H1 (cell line): ENCODE measurements around the gene MUC22. TPM values are rescaled to one million over a fixed set of nuclear protein-coding genes. Genes with fewer than 3 reads are reported as not detected.

Experiments used
- CTCF ChIA-PET: fragments of 300-600 bp; sonication (Branson Sonifier 250); formaldehyde crosslinking; loops from one replicate; lab custom pipeline; 2021; ENCODE audit not compliant: partially characterized antibody; lab: Charles Lee
- POLR2A ChIA-PET: fragments of 300-600 bp; sonication (Branson Sonifier 250); formaldehyde crosslinking; loops from one replicate; lab custom pipeline; 2021; ENCODE audit warnings: inconsistent platforms; ENCODE audit not compliant: partially characterized antibody; lab: Charles Lee
- DNase-seq, 2 experiments: peaks; one replicate each; pipeline versions ENCODE4 v3.0.0 to v3.0.0-alpha.2; 2010 to 2022; ENCODE audit warnings: low spot score in 2 of 2, low read depth in 1 of 2, mixed read lengths in 1 of 2
- FAIRE-seq: peaks from 2 replicates; lab custom pipeline; 2011; peaks lifted over from hg19 to GRCh38; lab: Jason Lieb, UNC
- H2AFZ ChIP-seq: 2 replicates; pipeline ENCODE4 v1.8.1; 2012; ENCODE audit warnings: low read length, inconsistent platforms
- H2AK5ac ChIP-seq: 2 replicates; pipeline ENCODE4 v1.6.1; 2013; ENCODE audit warnings: low read depth, low read length
- H2BK120ac ChIP-seq: replicated peaks from 2 replicates; pipeline ENCODE3; 2013; ENCODE audit warnings: low read depth, low read length, inconsistent platforms
- H2BK12ac ChIP-seq: 2 replicates; pipeline ENCODE4 v1.6.1; 2013; ENCODE audit warnings: low read depth, low read length
- H2BK15ac ChIP-seq: 2 replicates; pipeline ENCODE4 v1.6.1; 2013; ENCODE audit warnings: low read length
- H2BK20ac ChIP-seq: 2 replicates; pipeline ENCODE4 v1.6.1; 2013; ENCODE audit warnings: low read length
- H2BK5ac ChIP-seq: 2 replicates; pipeline ENCODE4 v1.6.1; 2013; ENCODE audit warnings: low read depth, low read length
- H3K14ac ChIP-seq: 2 replicates; pipeline ENCODE4 v1.6.1; 2013; ENCODE audit warnings: inconsistent platforms; ENCODE audit not compliant: insufficient read length
- H3K18ac ChIP-seq: 2 replicates; pipeline ENCODE4 v1.6.1; 2013; ENCODE audit warnings: low read length; ENCODE audit errors: extremely low read depth
- H3K23ac ChIP-seq: 2 replicates; pipeline ENCODE4 v1.6.1; 2013; ENCODE audit warnings: inconsistent platforms; ENCODE audit not compliant: insufficient read length
- H3K23me2 ChIP-seq: 2 replicates; pipeline ENCODE4 v1.6.1; 2013; ENCODE audit warnings: low read depth, low read length
- H3K27ac ChIP-seq: 2 replicates; pipeline ENCODE4 v1.6.1; 2011; ENCODE audit warnings: low read depth, low read length, inconsistent platforms
- H3K27me3 ChIP-seq, 4 experiments: replicated peaks in 1 of 4; 1 replicate in 1 of 4; 2 replicates in 3 of 4; pipeline versions ENCODE4 v1.6.1 to v1.8.1; 2011 to 2013; ENCODE audit warnings: low read length in 3 of 4, mild to moderate bottlenecking in 3 of 4, inconsistent platforms in 2 of 4, mixed read lengths in 2 of 4, moderate library complexity in 1 of 4; ENCODE audit not compliant: control insufficient read depth in 3 of 4, insufficient read depth in 3 of 4; ENCODE audit errors: extremely low read depth in 1 of 4
- H3K36me3 ChIP-seq, 4 experiments: 2 replicates each; pipeline versions ENCODE4 v1.6.1 to v1.8.1; 2011 to 2013; ENCODE audit warnings: mild to moderate bottlenecking in 4 of 4, low read length in 3 of 4, moderate library complexity in 2 of 4, control low read depth in 1 of 4, inconsistent platforms in 1 of 4; ENCODE audit not compliant: insufficient read depth in 4 of 4, control insufficient read depth in 2 of 4
- H3K4ac ChIP-seq: replicated peaks from 2 replicates; pipeline ENCODE3; 2013; ENCODE audit warnings: low read length, low read depth, mixed read lengths, inconsistent platforms; ENCODE audit not compliant: insufficient read length
- H3K4me1 ChIP-seq, 4 experiments: replicated peaks in 1 of 4; 1 replicate in 1 of 4; 2 replicates in 3 of 4; pipeline versions ENCODE4 v1.6.1 to v1.8.1; 2011 to 2013; ENCODE audit warnings: low read length in 3 of 4, inconsistent platforms in 2 of 4, mixed read lengths in 1 of 4; ENCODE audit not compliant: insufficient read depth in 4 of 4, control insufficient read depth in 3 of 4
- H3K4me2 ChIP-seq, 2 experiments: 2 replicates each; pipeline versions ENCODE4 v1.6.1 to v1.8.1; 2011 to 2013; ENCODE audit warnings: low read depth in 2 of 2, low read length in 2 of 2, control low read depth in 1 of 2, inconsistent platforms in 1 of 2, mild to moderate bottlenecking in 1 of 2; ENCODE audit not compliant: insufficient read depth in 1 of 2
- H3K4me3 ChIP-seq, 4 experiments: fragments of 200-600, 300-600 bp in 1 of 4; sonication (generic), shearing (Covaris generic), sonication (Bioruptor Twin) in 1 of 4; 2 replicates each; pipeline versions ENCODE4 v1.5.1 to v1.8.1; 2011 to 2016; ENCODE audit warnings: low read length in 4 of 4, low read depth in 3 of 4, control low read depth in 2 of 4, inconsistent platforms in 2 of 4, mild to moderate bottlenecking in 2 of 4, mixed read lengths in 1 of 4, moderate library complexity in 1 of 4; ENCODE audit not compliant: insufficient read depth in 2 of 4; ENCODE audit errors: extremely low read depth in 1 of 4
- H3K56ac ChIP-seq: replicated peaks from 2 replicates; pipeline ENCODE3; 2013; ENCODE audit warnings: low read depth, mild to moderate bottlenecking, mixed read lengths, low read length, inconsistent platforms; ENCODE audit not compliant: insufficient read length
- H3K79me1 ChIP-seq: 2 replicates; pipeline ENCODE4 v1.6.1; 2013; ENCODE audit warnings: low read depth, low read length, control low read depth
- H3K79me2 ChIP-seq, 2 experiments: 2 replicates each; pipeline versions ENCODE4 v1.6.1 to v1.8.1; 2012 to 2013; ENCODE audit warnings: low read length in 2 of 2, mild to moderate bottlenecking in 2 of 2, inconsistent platforms in 1 of 2; ENCODE audit not compliant: insufficient read depth in 2 of 2, control insufficient read depth in 1 of 2
- H3K9ac ChIP-seq, 4 experiments: replicated peaks in 1 of 4; 1 replicate in 1 of 4; 2 replicates in 3 of 4; pipeline versions ENCODE4 v1.6.1 to v1.8.1; 2011 to 2013; ENCODE audit warnings: low read depth in 3 of 4, low read length in 3 of 4, control low read depth in 2 of 4, mild to moderate bottlenecking in 2 of 4, moderate library complexity in 2 of 4, inconsistent platforms in 1 of 4; ENCODE audit errors: extremely low read depth in 1 of 4
- H3K9me3 ChIP-seq, 2 experiments: 2 replicates each; pipeline versions ENCODE4 v1.6.1 to v1.8.1; 2012 to 2013; ENCODE audit warnings: mild to moderate bottlenecking in 2 of 2, moderate library complexity in 2 of 2, control low read depth in 1 of 2, inconsistent platforms in 1 of 2, low read depth in 1 of 2, low read length in 1 of 2, mixed read lengths in 1 of 2; ENCODE audit not compliant: insufficient read depth in 2 of 2
- H4K20me1 ChIP-seq, 2 experiments: replicated peaks in 1 of 2; 2 replicates each; pipeline versions ENCODE3 to v1.8.1; 2011 to 2013; ENCODE audit warnings: inconsistent platforms in 2 of 2, low read length in 2 of 2, mild to moderate bottlenecking in 1 of 2; ENCODE audit not compliant: insufficient read depth in 2 of 2, control insufficient read depth in 1 of 2
- H4K5ac ChIP-seq: 2 replicates; pipeline ENCODE4 v1.6.1; 2013; ENCODE audit warnings: low read length, low read depth, mixed read lengths, inconsistent platforms; ENCODE audit not compliant: insufficient read length
- H4K8ac ChIP-seq: 2 replicates; pipeline ENCODE4 v1.8.0; 2013; ENCODE audit warnings: mild to moderate bottlenecking, moderate library complexity, low read length, inconsistent platforms; ENCODE audit not compliant: insufficient read depth; ENCODE audit errors: extremely low read depth
- H4K91ac ChIP-seq: replicated peaks from 2 replicates; pipeline ENCODE3; 2013; ENCODE audit warnings: low read length, mixed read lengths, inconsistent platforms; ENCODE audit not compliant: insufficient read length
- ATF2 ChIP-seq: IDR thresholded peaks from 2 replicates; pipeline ENCODE4 v1.6.1; 2012; ENCODE audit warnings: low read length, inconsistent platforms
- BCL11A ChIP-seq, 2 experiments: IDR thresholded peaks; one replicate each; pipeline ENCODE4 v1.6.1; 2011; ENCODE audit warnings: low read depth in 2 of 2, low read length in 2 of 2, mild to moderate bottlenecking in 2 of 2
- CBX8 ChIP-seq: fragments of 300-800, 300-1000 bp; sonication (generic); IDR thresholded peaks from 2 replicates; pipeline ENCODE4 v1.7.1; 2016; ENCODE audit warnings: low read depth, low read length, borderline replicate concordance
- CHD2 ChIP-seq: IDR thresholded peaks from 2 replicates; pipeline ENCODE4 v1.6.1; 2012; ENCODE audit warnings: low read length, improper control_type of control experiment
- HDAC6 ChIP-seq: IDR thresholded peaks from one replicate; pipeline ENCODE4 v1.7.1; 2012; ENCODE audit warnings: low read depth, mild to moderate bottlenecking, inconsistent platforms, low read length, moderate library complexity
- KDM1A ChIP-seq: fragments of 200-600, 300-600 bp; sonication (generic); IDR thresholded peaks from 2 replicates; pipeline ENCODE4 v1.7.1; 2016; ENCODE audit warnings: mild to moderate bottlenecking, low read length, borderline replicate concordance
- KDM5A ChIP-seq: fragments of 200-600 bp; IDR thresholded peaks from 2 replicates; pipeline ENCODE4 v1.7.1; 2012; ENCODE audit warnings: mild to moderate bottlenecking, low read length, inconsistent platforms, mixed read lengths
- PHF8 ChIP-seq: fragments of 200-600 bp; sonication (generic); conservative IDR thresholded peaks from 2 replicates; pipeline ENCODE4 v1.7.1; 2012; ENCODE audit warnings: low read depth, mild to moderate bottlenecking, inconsistent platforms, low read length, moderate library complexity
- SIRT6 ChIP-seq: IDR thresholded peaks from one replicate; pipeline ENCODE4 v1.7.1; 2012; ENCODE audit warnings: low read length, inconsistent platforms
- SUZ12 ChIP-seq: fragments of 200-600 bp; sonication (generic); IDR thresholded peaks from 2 replicates; pipeline ENCODE4 v1.6.1; 2012; ENCODE audit warnings: mild to moderate bottlenecking, inconsistent platforms, low read length, moderate library complexity, mixed read lengths
- TBP ChIP-seq: IDR thresholded peaks from 2 replicates; pipeline ENCODE4 v1.6.1; 2011; ENCODE audit warnings: low read depth, low read length, improper control_type of control experiment
- YY1 ChIP-seq: IDR thresholded peaks from 2 replicates; pipeline ENCODE4 v1.6.1; 2011; ENCODE audit warnings: low read depth, mild to moderate bottlenecking, low read length
- WGBS, 2 experiments: shearing (Covaris generic) in 1 of 2; methylation state at CpG; one replicate each; pipeline versions ENCODE4 v1.1.6 to v1.1.7; 2013 to 2015; ENCODE audit warnings: low lambda C conversion rate in 2 of 2, mixed read lengths in 2 of 2, inconsistent platforms in 1 of 2, low coverage in 1 of 2, missing lambda C conversion rate in 1 of 2; ENCODE audit not compliant: insufficient replicate concordance in 2 of 2, insufficient coverage in 1 of 2, insufficient read length in 1 of 2; ENCODE audit errors: extremely low coverage in 1 of 2, missing lambda C conversion rate in 1 of 2; 5-methylcytosine and 5-hydroxymethylcytosine counted together
- polyA plus RNA-seq, 7 experiments: library from polyadenylated mRNA; depleted of rRNA in 3 of 7; stranded (reverse) in 5 of 7; unstranded in 2 of 7; fragments of >200 nt in 5 of 7; fragments of 200-250 nt in 2 of 7; gene quantifications; 1 replicate in 5 of 7; 2 replicates in 1 of 7; 4 replicates in 1 of 7; pipeline versions ENCODE4 v1.2.1 to v1.2.3, GENCODE V29; 2011 to 2013; ENCODE audit warnings: missing spikeins in 2 of 7, mixed read lengths in 2 of 7
- total RNA-seq: library from RNA; stranded (reverse); fragmentation: NEBNext Ultra II Directional; extraction: Animal tissue kit (Norgen Biotek cat#: 25700); gene quantifications from 2 replicates; pipeline ENCODE4 v1.2.1, GENCODE V29; 2021

The MUC22 gene
- total and polyA plus RNA-seq, 2 of the 8 experiments (the other 6 are each of a cell fraction or from before 2014, with no cell fraction given), result 0.02 TPM; not detected in 1

- H4K91ac ChIP-seq, result no peak overlapping the region
- ChIA-PET CTCF (interaction anchor here (0.6 to 1.6 kb wide), 7 partner anchors 10 to 78 kb away, joined by 3 to 5 read pairs (median 3); no protein-coding TSS in a partner anchor), POLR2A (no interaction called here)
- H3K4me3 ChIP-seq, result no peak overlapping the region
- H3K4me2 ChIP-seq, result no peak overlapping the region
- DNase-seq (no peak), FAIRE-seq (no peak)
- H4K8ac ChIP-seq, result no peak overlapping the region
- no peak overlapping the region for H3K14ac ChIP-seq
- H2AFZ ChIP-seq, result no peak overlapping the region
- no peak overlapping the region for H2BK5ac ChIP-seq
- H3K23me2 ChIP-seq, result no peaks in the 10 kb centered on the region
- no peak overlapping the region for H2AK5ac ChIP-seq
- H3K9ac ChIP-seq, result no peak overlapping the region
- H2BK12ac ChIP-seq, result no peak overlapping the region
- no peak overlapping the region for H3K23ac ChIP-seq
- no peaks in the 10 kb centered on the region for H3K79me1 ChIP-seq
- H2BK15ac ChIP-seq, result no peak overlapping the region
- H2BK20ac ChIP-seq, result no peak overlapping the region
- H3K27ac ChIP-seq, result no peak overlapping the region
- H3K9me3 ChIP-seq, result no peaks in the 10 kb centered on the region
- WGBS, 2 experiments, result 91% methylated on average over 13 of the region's 13 CpGs; no CpG with 5 or more reads in 1 of the 2 experiments
- H3K4me1 ChIP-seq, result no peaks in the 10 kb centered on the region
- H3K4ac ChIP-seq, result no peak overlapping the region
- H4K20me1 ChIP-seq, result no peaks in the 10 kb centered on the region
- H2BK120ac ChIP-seq, result no peak overlapping the region
- no peak overlapping the region for H4K5ac ChIP-seq
- H3K18ac ChIP-seq, result no peak overlapping the region
- H3K27me3 ChIP-seq, result no peaks in the 10 kb centered on the region
- H3K36me3 ChIP-seq, result no peaks in the 10 kb centered on the region
- no peaks in the 10 kb centered on the region for H3K79me2 ChIP-seq
- H3K56ac ChIP-seq, result no peak overlapping the region
- TF ChIP-seq KDM5A (no peak), TBP (no peak), YY1 (no peak), ATF2 (no peak), SIRT6 (no peak), KDM1A (no peak), CHD2 (no peak), SUZ12 (no peak), BCL11A (IDR thresholded peaks at IDR 0.05; ENCODE audit: low read depth in 2 of 2, low read length in 2 of 2) (no peak), PHF8 (no peak), HDAC6 (no peak), CBX8 (no peak)
Measured at GRCh38 chr6:31001281-31001888, 8.9 kb upstream of the MUC22 start.
